ENCODE results near the gene HELT. TPM values are rescaled to one million over a fixed set of nuclear protein-coding genes. Genes with fewer than 3 reads are reported as not detected.

Gene HELT
- total and polyA plus RNA-seq, 2 donors (not counting 3 experiments of a cell fraction or from before 2014, with no cell fraction given) = not detected

- no TSS peak for BruUV-seq (replicated peaks)
Observed at GRCh38 chr4:184969610-184970009, 48.7 kb upstream of the HELT start.

More at GRCh38 chr4:184969610-184970009, 48.7 kb upstream of the HELT start:
- TF ChIP-seq MYC (IDR thresholded peaks at IDR 0.05; ENCODE audit: low read depth, low read length) (no peak), MAX (IDR thresholded peaks at IDR 0.05; ENCODE audit: insufficient read depth, insufficient read length) (no peak), CTCF (IDR thresholded peaks at IDR 0.05; ENCODE audit: extremely low read depth in 1 of 2, insufficient read depth in 1 of 2, low read depth in 1 of 2, low read length in 2 of 2) (no peak), GATA2 (IDR thresholded peaks at IDR 0.05; ENCODE audit: insufficient read depth, insufficient read length, low read depth, low read length) (no peak), POLR2AphosphoS5 (IDR thresholded peaks at IDR 0.05; ENCODE audit: insufficient read depth, low read depth, low read length) (no peak), JUN (IDR thresholded peaks at IDR 0.05; ENCODE audit: borderline replicate concordance, insufficient read depth, insufficient read length, low read depth) (no peak), EZH2 (IDR thresholded peaks at IDR 0.05; ENCODE audit: borderline replicate concordance, low read depth, low read length, severe bottlenecking) (no peak), POLR2A (IDR thresholded peaks at IDR 0.05; ENCODE audit: low read depth, low read length) (no peak), FOS (IDR thresholded peaks at IDR 0.05; ENCODE audit: borderline replicate concordance, insufficient read depth, low read length) (no peak)
- Histone ChIP-seq H3K79me2 (ENCODE audit: control insufficient read depth, insufficient read depth, low read length) (no peaks in the 10 kb centered on the region), H3K4me3 (replicated peaks in 1 of 3; ENCODE audit: insufficient read depth in 1 of 3, low read depth in 1 of 3, low read length in 3 of 3) (no peak overlapping the region), H2AFZ (ENCODE audit: low read depth, low read length) (no peak overlapping the region), H3K27me3 (ENCODE audit: control insufficient read depth in 2 of 2, insufficient read depth in 2 of 2, low read length in 2 of 2) (no peaks in the 10 kb centered on the region), H3K27ac (ENCODE audit: insufficient read depth, low read depth, low read length) (no peak overlapping the region), H3K9ac (replicated peaks; ENCODE audit: extremely low read depth, insufficient read depth, low read length) (no peak overlapping the region), H3K36me3 (ENCODE audit: control insufficient read depth in 2 of 2, extremely low read depth in 1 of 2, insufficient read depth in 2 of 2, low read length in 2 of 2) (no peaks in the 10 kb centered on the region), H3K9me3 (replicated peaks; ENCODE audit: control insufficient read depth, insufficient read depth, low read length) (no peaks in the 10 kb centered on the region), H3K4me2 (ENCODE audit: insufficient read depth, low read length) (no peak overlapping the region), H4K20me1 (replicated peaks; ENCODE audit: control insufficient read depth, extremely low read depth, insufficient read depth, low read length) (no peaks in the 10 kb centered on the region), H3K4me1 (ENCODE audit: control insufficient read depth, extremely low read depth, insufficient read depth, low read length) (no peaks in the 10 kb centered on the region), H3K9me1 (replicated peaks; ENCODE audit: control insufficient read depth, extremely low read depth, insufficient read depth, low read length) (no peaks in the 10 kb centered on the region)
- DNase-seq (ENCODE audit: low read depth, low spot score) (no peak), FAIRE-seq (no peak)
- ChIA-PET POLR2A (no interaction called here), CTCF (no interaction called here)
- intact Hi-C loops (cut with micrococcal nuclease) (no loop called here), dilution Hi-C loops (cut with MboI; ENCODE audit: extremely low pct_ligation_motif_present, low sequenced_read_pairs) (no loop called here)

Data from endothelial cell of umbilical vein (primary cell).